ENCODE data around the gene SERBP1. TPM values are rescaled to one million over a fixed set of nuclear protein-coding genes. Genes with fewer than 3 reads are reported as not detected.

SERBP1 gene
- total and polyA plus RNA-seq, 2 of the 8 experiments (the other 6 are each of a cell fraction or from before 2014, with no cell fraction given): 229 to 536 TPM

DNA sequence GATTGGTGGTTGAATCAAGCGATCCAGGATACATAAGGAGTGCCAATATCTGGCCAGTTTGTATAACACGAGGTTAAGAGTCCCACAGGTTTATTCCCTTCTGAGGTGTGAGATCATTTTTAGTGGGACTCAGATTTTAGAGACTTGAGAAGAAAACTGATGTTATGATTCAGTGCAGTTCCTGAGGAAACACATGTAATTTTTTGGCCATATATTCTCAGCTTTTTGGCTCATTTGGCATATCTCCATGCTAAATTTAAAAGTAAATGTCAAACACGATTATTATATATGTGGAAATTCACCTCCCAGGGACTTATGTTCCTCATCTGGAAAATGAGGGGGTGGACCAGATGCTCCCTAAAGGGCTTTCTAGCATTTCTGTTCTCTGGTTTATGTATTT lies 39.2 kb upstream of the SERBP1 start:
- 94% methylated on average over 3 of the region's 3 CpGs; no CpG with 5 or more reads in 1 of the 2 experiments for WGBS, 2 experiments (ENCODE audit: extremely low coverage in 1 of 2, insufficient coverage in 1 of 2, insufficient read length in 1 of 2, insufficient replicate concordance in 2 of 2, low coverage in 1 of 2, low lambda C conversion rate in 2 of 2, missing lambda C conversion rate in 1 of 2)
- FAIRE-seq: no peak
- Histone ChIP-seq H3K79me2 (ENCODE audit: control insufficient read depth in 1 of 2, insufficient read depth in 2 of 2, low read length in 2 of 2) (no peaks in the 10 kb centered on the region), H4K20me1 (replicated peaks in 1 of 2; ENCODE audit: control insufficient read depth in 1 of 2, insufficient read depth in 2 of 2, low read length in 2 of 2) (no peaks in the 10 kb centered on the region), H3K27ac (ENCODE audit: low read depth, low read length) (no peak overlapping the region), H3K14ac (ENCODE audit: insufficient read length) (no peak overlapping the region), H3K27me3 (replicated peaks in 1 of 4; ENCODE audit: control insufficient read depth in 3 of 4, extremely low read depth in 1 of 4, insufficient read depth in 3 of 4, low read length in 3 of 4) (no peaks in the 10 kb centered on the region), H3K4me2 (ENCODE audit: insufficient read depth in 1 of 2, low read depth in 2 of 2, low read length in 2 of 2) (no peak overlapping the region), H2BK12ac (ENCODE audit: low read depth, low read length) (no peak overlapping the region), H3K9ac (replicated peaks in 1 of 4; ENCODE audit: extremely low read depth in 1 of 4, low read depth in 3 of 4, low read length in 3 of 4) (no peak overlapping the region), H3K9me3 (ENCODE audit: insufficient read depth in 2 of 2, low read depth in 1 of 2, low read length in 1 of 2) (no peaks in the 10 kb centered on the region), H2AFZ (ENCODE audit: low read length) (no peak overlapping the region), H3K56ac (replicated peaks; ENCODE audit: insufficient read length, low read depth, low read length) (no peak overlapping the region), H3K4me1 (replicated peaks in 1 of 4; ENCODE audit: control insufficient read depth in 3 of 4, insufficient read depth in 4 of 4, low read length in 3 of 4) (peaks cover 0 to 2% (median 0%) of the 10 kb centered on the region in 4 experiments; a peak in 2 of 7 replicates), H3K23me2 (ENCODE audit: low read depth, low read length) (no peaks in the 10 kb centered on the region; the same call in 1 of the 2 replicates), H2BK20ac (ENCODE audit: low read length) (no peak overlapping the region), H3K4ac (replicated peaks; ENCODE audit: insufficient read length, low read depth, low read length) (no peak overlapping the region), H4K5ac (ENCODE audit: insufficient read length, low read depth, low read length) (no peak overlapping the region), H3K18ac (ENCODE audit: extremely low read depth, low read length) (no peak overlapping the region), H4K91ac (replicated peaks; ENCODE audit: insufficient read length, low read length) (no peak overlapping the region), H3K36me3 (ENCODE audit: control insufficient read depth in 2 of 4, insufficient read depth in 4 of 4, low read length in 3 of 4) (no peaks in the 10 kb centered on the region; a peak in 1 of 8 replicates), H2BK120ac (replicated peaks; ENCODE audit: low read depth, low read length) (no peak overlapping the region), H3K23ac (ENCODE audit: insufficient read length) (no peak overlapping the region), H2BK5ac (ENCODE audit: low read depth, low read length) (no peak overlapping the region), H3K4me3 (ENCODE audit: extremely low read depth in 1 of 4, insufficient read depth in 2 of 4, low read depth in 3 of 4, low read length in 4 of 4) (no peak overlapping the region), H4K8ac (ENCODE audit: extremely low read depth, insufficient read depth, low read length) (no peak overlapping the region), H3K79me1 (ENCODE audit: low read depth, low read length) (no peaks in the 10 kb centered on the region), H2AK5ac (ENCODE audit: low read depth, low read length) (no peak overlapping the region), H2BK15ac (ENCODE audit: low read length) (no peak overlapping the region)
- DNase-seq (ENCODE audit: low read depth in 1 of 2, low spot score in 2 of 2): no peak
- ChIA-PET POLR2A (ENCODE audit: partially characterized antibody) (no interaction called here), CTCF (ENCODE audit: partially characterized antibody) (no interaction called here)
- no peak for TF ChIP-seq HDAC2 (IDR thresholded peaks at IDR 0.05; ENCODE audit: borderline replicate concordance in 1 of 2, low read depth in 2 of 2, low read length in 2 of 2)
- TF ChIP-seq MAFK (IDR thresholded peaks at IDR 0.05; ENCODE audit: low read depth, low read length): no peak
- TF ChIP-seq KDM4A (IDR thresholded peaks at IDR 0.05; ENCODE audit: low read depth, low read length, severe bottlenecking): no peak
- TF ChIP-seq CBX5 (IDR thresholded peaks at IDR 0.05; ENCODE audit: low read depth, low read length): no peak
- TF ChIP-seq FOSL1 (IDR thresholded peaks at IDR 0.05; ENCODE audit: insufficient read depth, low read depth, low read length): no peak
- no peak for TF ChIP-seq SIRT6 (IDR thresholded peaks at IDR 0.05; ENCODE audit: low read length)
- no peak for TF ChIP-seq CREB1 (IDR thresholded peaks at IDR 0.05)
- no peak for TF ChIP-seq BCL11A (IDR thresholded peaks at IDR 0.05; ENCODE audit: low read depth in 2 of 2, low read length in 2 of 2)
- TF ChIP-seq ZNF274 (IDR thresholded peaks at IDR 0.05; ENCODE audit: borderline replicate concordance, extremely low read depth, low read length): no peak
- TF ChIP-seq YY1 (IDR thresholded peaks at IDR 0.05; ENCODE audit: low read depth, low read length): no peak
- TF ChIP-seq SUZ12 (IDR thresholded peaks at IDR 0.05; ENCODE audit: low read length): no peak
- no peak for TF ChIP-seq JUN (IDR thresholded peaks at IDR 0.05; ENCODE audit: low read depth, low read length)
- no peak for TF ChIP-seq ASH2L (IDR thresholded peaks at IDR 0.05; ENCODE audit: low read length)
- TF ChIP-seq, protein P1, sequence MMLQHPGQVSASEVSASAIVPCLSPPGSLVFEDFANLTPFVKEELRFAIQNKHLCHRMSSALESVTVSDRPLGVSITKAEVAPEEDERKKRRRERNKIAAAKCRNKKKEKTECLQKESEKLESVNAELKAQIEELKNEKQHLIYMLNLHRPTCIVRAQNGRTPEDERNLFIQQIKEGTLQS (IDR thresholded peaks at IDR 0.05; ENCODE audit: insufficient read depth, low read depth, low read length): no peak
- no peak for TF ChIP-seq POLR2AphosphoS5 (IDR thresholded peaks at IDR 0.05; ENCODE audit: low read depth, low read length)
